A673 (cell line): ENCODE measurements around the gene MCM3AP. TPM values are rescaled to one million over a fixed set of nuclear protein-coding genes. Genes with fewer than 3 reads are reported as not detected.
"Not testable (repeated sequence)": the region's sequence is repeated elsewhere in the genome, so short reads cannot be mapped to it uniquely, and the experiment has no call there.

ENCODE experiments used
- BruUV-seq: library from RNA; stranded (reverse); fragments of 400-500 nt; replicated peaks from 2 replicates; lab custom pipeline; 2021; lab: Mats Ljungman, UMichigan
- CTCF ChIA-PET: fragments of 300-600 bp; sonication (Branson Sonifier 250); formaldehyde crosslinking; loops from one replicate; lab custom pipeline; 2022; ENCODE audit warnings: antibody characterized with exemption; lab: Charles Lee
- POLR2A ChIA-PET: fragments of 300-600 bp; sonication (Branson Sonifier 250); formaldehyde crosslinking; loops from one replicate; lab custom pipeline; 2022; ENCODE audit warnings: antibody characterized with exemption; ENCODE audit not compliant: low non-redundant PET; lab: Charles Lee
- DNase-seq: peaks from one replicate; pipeline ENCODE4 v3.0.0-alpha.2; 2015; ENCODE audit warnings: low spot score
- H3K27ac ChIP-seq: fragments of 200-600 bp; sonication (generic); 2 replicates; pipeline ENCODE4 v1.5.1; 2016; ENCODE audit warnings: mixed run types, low read depth, mild to moderate bottlenecking, mixed read lengths, antibody characterized with exemption, low read length; ENCODE audit not compliant: poor library complexity, severe bottlenecking
- H3K27me3 ChIP-seq: fragments of 200-600 bp; sonication (generic); replicated peaks from 2 replicates; pipeline ENCODE4 v1.6.1; 2017; ENCODE audit warnings: mixed run types, low read depth, mild to moderate bottlenecking, mixed read lengths, antibody characterized with exemption, low read length; ENCODE audit not compliant: insufficient read depth, poor library complexity
- H3K36me3 ChIP-seq: fragments of 200-600 bp; sonication (generic); 2 replicates; pipeline ENCODE4 v1.6.1; 2016; ENCODE audit warnings: mixed run types, mild to moderate bottlenecking, mixed read lengths, antibody characterized with exemption, low read length; ENCODE audit not compliant: insufficient read depth, poor library complexity, severe bottlenecking
- H3K4me1 ChIP-seq: fragments of 200-600 bp; sonication (generic); 2 replicates; pipeline ENCODE4 v1.6.1; 2017; ENCODE audit warnings: mixed run types, mild to moderate bottlenecking, mixed read lengths, antibody characterized with exemption, low read length; ENCODE audit not compliant: insufficient read depth, poor library complexity, severe bottlenecking
- H3K4me3 ChIP-seq: fragments of 200-600 bp; sonication (generic); 2 replicates; pipeline ENCODE4 v1.5.1; 2016; ENCODE audit warnings: low read depth, mixed run types, mild to moderate bottlenecking, mixed read lengths, low read length; ENCODE audit not compliant: poor library complexity, severe bottlenecking
- H3K9me3 ChIP-seq: fragments of 200-600 bp; sonication (generic); 2 replicates; pipeline ENCODE4 v1.6.1; 2016; ENCODE audit warnings: mixed run types, low read depth, mild to moderate bottlenecking, mixed read lengths, antibody characterized with exemption, low read length; ENCODE audit not compliant: poor library complexity, severe bottlenecking
- EZH2 ChIP-seq: fragments of 200-600 bp; sonication (generic); IDR thresholded peaks from 2 replicates; pipeline ENCODE4 v1.6.1; 2017; ENCODE audit warnings: borderline replicate concordance, low read depth, mild to moderate bottlenecking, mixed read lengths, antibody characterized with exemption, low read length; ENCODE audit not compliant: poor library complexity, severe bottlenecking
- intact Hi-C: fragments of 100-400 bp; cut with micrococcal nuclease; formaldehyde crosslinking; loops from one replicate; pipeline ENCODE4 v1.10.0; 2022; ENCODE audit not compliant: unreplicated experiment
- total RNA-seq: library from RNA; stranded (reverse); gene quantifications from 2 replicates; pipeline ENCODE4 v1.2.3, GENCODE V29; 2021
- TF ChIP-seq, protein P1 (sequence below): fragments of 300-800, 200-600 bp; sonication (generic); conservative IDR thresholded peaks from 2 replicates; pipeline ENCODE4 v1.5.1; 2017; ENCODE audit warnings: low read depth, mild to moderate bottlenecking, antibody characterized with exemption, low read length, moderate library complexity, mixed read lengths

MCM3AP gene
- total RNA-seq, 1 experiment from 2014 or later = 121 TPM

DNA sequence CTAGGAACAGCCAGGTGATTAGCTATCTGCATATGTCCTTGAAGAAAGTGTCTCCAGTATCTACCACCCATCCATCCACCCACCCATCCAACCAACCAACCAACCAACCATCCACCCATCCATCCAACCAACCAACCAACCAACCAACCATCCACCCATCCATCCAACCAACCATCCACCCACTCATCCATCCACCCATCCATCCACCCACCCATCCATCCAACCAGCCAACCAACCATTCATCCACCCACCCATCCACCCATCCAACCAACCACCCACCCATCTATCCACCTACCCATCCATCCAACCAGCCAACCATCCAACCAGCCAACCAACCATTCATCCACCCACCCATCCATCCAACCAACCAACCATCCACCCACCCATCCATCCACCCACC, 26.2 kb upstream of the MCM3AP start:
- BruUV-seq = no TSS peak
- intact Hi-C loops = no loop called here
- peaks cover 61% of the 10 kb centered on the region for H3K36me3 ChIP-seq
- H3K9me3 ChIP-seq = no peaks in the 10 kb centered on the region
- POLR2A ChIA-PET = no interaction called here
- no peak for TF ChIP-seq EZH2
- TF ChIP-seq, protein P1, sequence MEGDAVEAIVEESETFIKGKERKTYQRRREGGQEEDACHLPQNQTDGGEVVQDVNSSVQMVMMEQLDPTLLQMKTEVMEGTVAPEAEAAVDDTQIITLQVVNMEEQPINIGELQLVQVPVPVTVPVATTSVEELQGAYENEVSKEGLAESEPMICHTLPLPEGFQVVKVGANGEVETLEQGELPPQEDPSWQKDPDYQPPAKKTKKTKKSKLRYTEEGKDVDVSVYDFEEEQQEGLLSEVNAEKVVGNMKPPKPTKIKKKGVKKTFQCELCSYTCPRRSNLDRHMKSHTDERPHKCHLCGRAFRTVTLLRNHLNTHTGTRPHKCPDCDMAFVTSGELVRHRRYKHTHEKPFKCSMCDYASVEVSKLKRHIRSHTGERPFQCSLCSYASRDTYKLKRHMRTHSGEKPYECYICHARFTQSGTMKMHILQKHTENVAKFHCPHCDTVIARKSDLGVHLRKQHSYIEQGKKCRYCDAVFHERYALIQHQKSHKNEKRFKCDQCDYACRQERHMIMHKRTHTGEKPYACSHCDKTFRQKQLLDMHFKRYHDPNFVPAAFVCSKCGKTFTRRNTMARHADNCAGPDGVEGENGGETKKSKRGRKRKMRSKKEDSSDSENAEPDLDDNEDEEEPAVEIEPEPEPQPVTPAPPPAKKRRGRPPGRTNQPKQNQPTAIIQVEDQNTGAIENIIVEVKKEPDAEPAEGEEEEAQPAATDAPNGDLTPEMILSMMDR = no peak
- H3K4me3 ChIP-seq = no peak overlapping the region
- CTCF ChIA-PET = no interaction called here
- H3K27ac ChIP-seq = no peak overlapping the region
- H3K27me3 ChIP-seq = no peaks in the 10 kb centered on the region
- no peaks in the 10 kb centered on the region for H3K4me1 ChIP-seq
- no peak for DNase-seq

DNA sequence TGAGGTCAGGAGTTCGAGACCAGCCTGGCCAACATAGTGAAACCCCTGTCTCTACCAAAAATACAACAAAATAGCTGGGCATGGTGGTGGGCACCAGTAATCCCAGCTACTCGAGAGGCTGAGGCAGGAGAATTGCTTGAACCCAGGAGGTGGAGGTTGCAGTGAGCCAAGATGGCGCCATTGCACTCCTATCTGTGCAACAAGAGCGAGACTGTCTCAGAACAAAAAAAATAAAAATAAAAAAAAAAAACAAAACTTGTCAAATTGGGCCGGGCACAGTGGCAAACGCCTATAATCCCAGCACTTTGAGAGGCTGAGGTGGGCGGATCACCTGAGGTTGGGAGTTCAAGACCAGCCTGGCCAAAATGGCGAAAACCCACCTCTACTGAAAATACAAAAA, 24.8 kb upstream of the MCM3AP start:
- POLR2A ChIA-PET = not testable (repeated sequence)
- peaks cover 62% of the 10 kb centered on the region for H3K36me3 ChIP-seq

DNA sequence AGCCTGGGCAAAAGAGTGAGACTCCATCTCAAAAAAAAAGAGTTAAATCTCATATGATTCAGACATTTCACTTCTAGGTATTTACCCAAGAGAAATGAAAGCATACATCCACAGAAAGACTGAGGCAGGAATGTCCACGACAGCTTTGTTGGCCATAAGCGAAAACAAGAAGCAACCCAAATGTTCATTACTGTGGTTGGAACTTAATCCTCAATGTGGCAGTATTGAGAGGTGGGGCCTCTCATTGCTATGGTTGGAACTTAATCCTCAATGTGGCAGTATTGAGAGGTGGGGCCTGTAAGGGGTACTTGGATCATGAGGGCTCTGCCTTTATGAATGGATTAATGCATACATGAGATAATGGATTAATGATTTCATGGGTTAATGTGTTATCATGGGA, 23.0 kb upstream of the MCM3AP start:
- ChIA-PET CTCF (no interaction called here), POLR2A (no interaction called here)
- TF ChIP-seq, protein P1 = no peak
- TF ChIP-seq EZH2 = no peak
- Histone ChIP-seq H3K36me3 (peaks cover 58% of the 10 kb centered on the region), H3K4me1 (no peaks in the 10 kb centered on the region), H3K4me3 (no peak overlapping the region), H3K27me3 (no peaks in the 10 kb centered on the region), H3K9me3 (no peaks in the 10 kb centered on the region), H3K27ac (no peak overlapping the region)
- intact Hi-C loops = no loop called here
- DNase-seq = no peak
- BruUV-seq = no TSS peak

More for the DNA sequence above, 24.8 kb upstream of the MCM3AP start:
- H3K4me3 ChIP-seq, H3K4me1 ChIP-seq, H3K27me3 ChIP-seq, H3K9me3 ChIP-seq, intact Hi-C loops, BruUV-seq, H3K27ac ChIP-seq, DNase-seq: not testable (repeated sequence)
- CTCF ChIA-PET = interaction anchor here (0.7 kb wide), 1 partner anchor 46 kb away, joined by 4 read pairs; no protein-coding TSS in a partner anchor

DNA sequence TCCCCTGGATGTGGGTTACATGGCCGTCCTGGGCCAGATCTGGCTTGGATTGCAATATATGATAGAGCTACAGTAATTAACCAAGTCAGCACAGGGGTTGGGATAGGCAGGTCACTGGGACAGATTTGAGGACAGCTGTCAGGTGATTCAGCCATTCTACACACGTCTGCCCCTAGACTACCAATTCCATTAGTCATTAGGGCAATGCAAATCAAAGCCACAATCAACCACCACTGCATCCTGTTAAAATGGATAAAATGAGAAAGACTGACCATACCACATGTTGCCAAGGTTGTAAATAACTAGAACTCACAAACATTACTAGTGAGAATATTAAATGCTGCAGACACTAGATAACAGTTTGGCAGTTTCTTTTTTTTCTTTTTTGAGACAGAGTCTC, 22.2 kb upstream of the MCM3AP start:
- CTCF ChIA-PET = no interaction called here
- Histone ChIP-seq H3K9me3 (no peaks in the 10 kb centered on the region), H3K27ac (no peak overlapping the region), H3K27me3 (no peaks in the 10 kb centered on the region), H3K4me1 (no peaks in the 10 kb centered on the region), H3K4me3 (no peak overlapping the region), H3K36me3 (peaks cover 51% of the 10 kb centered on the region)
- POLR2A ChIA-PET = no interaction called here
- no peak for TF ChIP-seq EZH2
- TF ChIP-seq, protein P1 = no peak
- BruUV-seq = no TSS peak
- DNase-seq = no peak
- intact Hi-C loops = no loop called here
